ENCODE results near the gene ZNF789.
"Not testable (repeated sequence)": the region's sequence is repeated elsewhere in the genome, so short reads cannot be mapped to it uniquely, and the experiment has no call there.

Gene ZNF789

GRCh38 chr7:99459087-99459486 lies 13.6 kb upstream of the ZNF789 start:
- peak; percentile 13 for DNase-seq

- no peak for DNase-seq
These were observed 12.0 kb upstream of the ZNF789 start for GRCh38 chr7:99460651-99461050.

- DNase-seq, result no peak
These were observed 11.5 kb upstream of the ZNF789 start for GRCh38 chr7:99461221-99461620.

- no peak for DNase-seq
These were observed 7.3 kb upstream of the ZNF789 start for GRCh38 chr7:99465421-99465768.

- no peak for DNase-seq
These were observed 4.3 kb upstream of the ZNF789 start for GRCh38 chr7:99468336-99468918.

GRCh38 chr7:99469381-99470065 lies 3.2 kb upstream of the ZNF789 start:
- no peak for DNase-seq

- DNase-seq, result no peak
These were observed 566 bp downstream of the ZNF789 start for GRCh38 chr7:99473315-99473596.

GRCh38 chr7:99476107-99476506 lies 3.4 kb downstream of the ZNF789 start:
- no peak for DNase-seq

- no peak for DNase-seq
These were observed 6.1 kb downstream of the ZNF789 start for GRCh38 chr7:99478464-99479440.

GRCh38 chr7:99485094-99485493 lies 12.4 kb downstream of the ZNF789 start:
- DNase-seq, result no peak

- no peak for DNase-seq
These were observed 16.5 kb downstream of the ZNF789 start for GRCh38 chr7:99489235-99489634.

GRCh38 chr7:99490878-99491277 lies 18.2 kb downstream of the ZNF789 start:
- no peak for DNase-seq

- DNase-seq, result no peak
These were observed 21.1 kb downstream of the ZNF789 start for GRCh38 chr7:99493823-99494222.

GRCh38 chr7:99497766-99498545 lies 25.3 kb downstream of the ZNF789 start:
- DNase-seq, result no peak

GRCh38 chr7:99498546-99498944 lies 25.9 kb downstream of the ZNF789 start:
- no peak for DNase-seq

- DNase-seq, result no peak
These were observed 26.7 kb downstream of the ZNF789 start for GRCh38 chr7:99499371-99499720.

- DNase-seq, result peak; percentile 91
These were observed 27.3 kb downstream of the ZNF789 start, which contains the start of gene ZNF394 for GRCh38 chr7:99499721-99500636. Gene ZNF394 (minus strand): TSS chr7:99500281. CDS start chr7:99500093, 188 bp downstream.

- DNase-seq, result no peak
These were observed 27.9 kb downstream of the ZNF789 start for GRCh38 chr7:99500637-99501009.

GRCh38 chr7:99501236-99501635 lies 28.5 kb downstream of the ZNF789 start:
- not testable (repeated sequence) for DNase-seq

GRCh38 chr7:99504281-99504602 lies 31.6 kb downstream of the ZNF789 start:
- DNase-seq, result no peak

GRCh38 chr7:99504603-99505323 lies 32.1 kb downstream of the ZNF789 start, which contains the start of gene ZKSCAN5:
Gene ZKSCAN5 (plus strand): TSS chr7:99504662. CDS start chr7:99506045, 1,383 bp downstream.
- peak; percentile 97 for DNase-seq

GRCh38 chr7:99505324-99505662 lies 32.6 kb downstream of the ZNF789 start:
- no peak for DNase-seq
